ENCODE measurements around the gene HOOK1. TPM values are rescaled to one million over a fixed set of nuclear protein-coding genes. Genes with fewer than 3 reads are reported as not detected.

Gene HOOK1
- total and polyA plus RNA-seq, 2 of the 13 experiments (the other 11 are each of a cell fraction or from before 2014, with no cell fraction given), result 11.3 to 24.2 TPM

- TF ChIP-seq, protein P1, sequence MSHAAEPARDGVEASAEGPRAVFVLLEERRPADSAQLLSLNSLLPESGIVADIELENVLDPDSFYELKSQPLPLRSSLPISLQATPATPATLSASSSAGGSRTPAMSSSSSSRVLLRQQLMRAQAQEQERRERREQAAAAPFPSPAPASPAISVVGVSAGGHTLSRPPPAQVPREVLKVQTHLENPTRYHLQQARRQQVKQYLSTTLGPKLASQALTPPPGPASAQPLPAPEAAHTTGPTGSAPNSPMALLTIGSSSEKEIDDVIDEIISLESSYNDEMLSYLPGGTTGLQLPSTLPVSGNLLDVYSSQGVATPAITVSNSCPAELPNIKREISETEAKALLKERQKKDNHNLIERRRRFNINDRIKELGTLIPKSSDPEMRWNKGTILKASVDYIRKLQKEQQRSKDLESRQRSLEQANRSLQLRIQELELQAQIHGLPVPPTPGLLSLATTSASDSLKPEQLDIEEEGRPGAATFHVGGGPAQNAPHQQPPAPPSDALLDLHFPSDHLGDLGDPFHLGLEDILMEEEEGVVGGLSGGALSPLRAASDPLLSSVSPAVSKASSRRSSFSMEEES (CRISPR knock-in tag; IDR thresholded peaks at IDR 0.05), result no peak
- peak; percentile 74 for TF ChIP-seq ZNF280B (CRISPR knock-in tag; IDR thresholded peaks at IDR 0.05; ENCODE audit: borderline replicate concordance)
- no peak for TF ChIP-seq XRCC5 (optimal IDR thresholded peaks at IDR 0.05; ENCODE audit: low read length)
- no peak for TF ChIP-seq ZNF143 (CRISPR knock-in tag; IDR thresholded peaks at IDR 0.05)
- TF ChIP-seq, protein P2, sequence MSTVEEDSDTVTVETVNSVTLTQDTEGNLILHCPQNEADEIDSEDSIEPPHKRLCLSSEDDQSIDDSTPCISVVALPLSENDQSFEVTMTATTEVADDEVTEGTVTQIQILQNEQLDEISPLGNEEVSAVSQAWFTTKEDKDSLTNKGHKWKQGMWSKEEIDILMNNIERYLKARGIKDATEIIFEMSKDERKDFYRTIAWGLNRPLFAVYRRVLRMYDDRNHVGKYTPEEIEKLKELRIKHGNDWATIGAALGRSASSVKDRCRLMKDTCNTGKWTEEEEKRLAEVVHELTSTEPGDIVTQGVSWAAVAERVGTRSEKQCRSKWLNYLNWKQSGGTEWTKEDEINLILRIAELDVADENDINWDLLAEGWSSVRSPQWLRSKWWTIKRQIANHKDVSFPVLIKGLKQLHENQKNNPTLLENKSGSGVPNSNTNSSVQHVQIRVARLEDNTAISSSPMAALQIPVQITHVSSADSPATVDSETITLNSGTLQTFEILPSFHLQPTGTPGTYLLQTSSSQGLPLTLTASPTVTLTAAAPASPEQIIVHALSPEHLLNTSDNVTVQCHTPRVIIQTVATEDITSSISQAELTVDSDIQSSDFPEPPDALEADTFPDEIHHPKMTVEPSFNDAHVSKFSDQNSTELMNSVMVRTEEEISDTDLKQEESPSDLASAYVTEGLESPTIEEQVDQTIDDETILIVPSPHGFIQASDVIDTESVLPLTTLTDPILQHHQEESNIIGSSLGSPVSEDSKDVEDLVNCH (CRISPR knock-in tag; IDR thresholded peaks at IDR 0.05), result no peak
- no peak for TF ChIP-seq ZNF737 (CRISPR knock-in tag; IDR thresholded peaks at IDR 0.05; ENCODE audit: borderline replicate concordance)
- no peak; the same call in 1 of the 2 replicates for TF ChIP-seq YEATS2 (CRISPR knock-in tag; IDR thresholded peaks at IDR 0.05; ENCODE audit: borderline replicate concordance)
- TF ChIP-seq ZSCAN9 (CRISPR knock-in tag; IDR thresholded peaks at IDR 0.05; ENCODE audit: borderline replicate concordance), result peak; percentile 34; the same call in 1 of the 2 replicates
- TF ChIP-seq, protein P3, sequence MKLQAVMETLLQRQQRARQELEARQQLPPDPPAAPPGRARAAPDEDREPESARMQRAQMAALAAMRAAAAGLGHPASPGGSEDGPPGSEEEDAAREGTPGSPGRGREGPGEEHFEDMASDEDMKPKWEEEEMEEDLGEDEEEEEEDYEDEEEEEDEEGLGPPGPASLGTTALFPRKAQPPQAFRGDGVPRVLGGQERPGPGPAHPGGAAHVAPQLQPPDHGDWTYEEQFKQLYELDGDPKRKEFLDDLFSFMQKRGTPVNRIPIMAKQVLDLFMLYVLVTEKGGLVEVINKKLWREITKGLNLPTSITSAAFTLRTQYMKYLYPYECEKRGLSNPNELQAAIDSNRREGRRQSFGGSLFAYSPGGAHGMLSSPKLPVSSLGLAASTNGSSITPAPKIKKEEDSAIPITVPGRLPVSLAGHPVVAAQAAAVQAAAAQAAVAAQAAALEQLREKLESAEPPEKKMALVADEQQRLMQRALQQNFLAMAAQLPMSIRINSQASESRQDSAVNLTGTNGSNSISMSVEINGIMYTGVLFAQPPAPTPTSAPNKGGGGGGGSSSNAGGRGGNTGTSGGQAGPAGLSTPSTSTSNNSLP (IDR thresholded peaks at IDR 0.05; ENCODE audit: low read depth, low read length), result no peak
- no peak for TF ChIP-seq KLF6 (CRISPR knock-in tag; IDR thresholded peaks at IDR 0.05)
- TF ChIP-seq NCOA1 (CRISPR knock-in tag; IDR thresholded peaks at IDR 0.05), result no peak
- no peak for TF ChIP-seq ZNF720 (CRISPR knock-in tag; IDR thresholded peaks at IDR 0.05)
- TF ChIP-seq, protein P4, sequence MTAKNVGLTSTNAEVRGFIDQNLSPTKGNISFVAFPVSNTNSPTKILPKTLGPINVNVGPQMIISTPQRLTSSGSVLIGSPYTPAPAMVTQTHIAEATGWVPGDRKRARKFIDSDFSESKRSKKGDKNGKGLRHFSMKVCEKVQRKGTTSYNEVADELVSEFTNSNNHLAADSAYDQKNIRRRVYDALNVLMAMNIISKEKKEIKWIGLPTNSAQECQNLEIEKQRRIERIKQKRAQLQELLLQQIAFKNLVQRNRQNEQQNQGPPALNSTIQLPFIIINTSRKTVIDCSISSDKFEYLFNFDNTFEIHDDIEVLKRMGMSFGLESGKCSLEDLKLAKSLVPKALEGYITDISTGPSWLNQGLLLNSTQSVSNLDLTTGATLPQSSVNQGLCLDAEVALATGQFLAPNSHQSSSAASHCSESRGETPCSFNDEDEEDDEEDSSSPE (CRISPR knock-in tag; IDR thresholded peaks at IDR 0.05), result no peak
- TF ChIP-seq ZNF253 (CRISPR knock-in tag; IDR thresholded peaks at IDR 0.05; ENCODE audit: borderline replicate concordance), result no peak
- TF ChIP-seq KLF12 (CRISPR knock-in tag; IDR thresholded peaks at IDR 0.05; ENCODE audit: borderline replicate concordance), result 0 out of 2 replicates have a peak, but pooled peaks have one; percentile 24
- no peak for TF ChIP-seq ZNF263 (CRISPR knock-in tag; IDR thresholded peaks at IDR 0.05)
- no peak for TF ChIP-seq ADNP (CRISPR knock-in tag; IDR thresholded peaks at IDR 0.05)
- TF ChIP-seq ZNF766 (CRISPR knock-in tag; IDR thresholded peaks at IDR 0.05; ENCODE audit: borderline replicate concordance), result no peak
- no peak for TF ChIP-seq MLLT10 (CRISPR knock-in tag; IDR thresholded peaks at IDR 0.05)
- TF ChIP-seq RAD21 (CRISPR knock-in tag; IDR thresholded peaks at IDR 0.05), result no peak
- TF ChIP-seq NCOA2 (CRISPR knock-in tag; IDR thresholded peaks at IDR 0.05), result no peak
- no peak for TF ChIP-seq MTA3 (CRISPR knock-in tag; IDR thresholded peaks at IDR 0.05)
These were observed at the start of gene HOOK1 (continued) for GRCh38 chr1:59814901-59815825.

All from HepG2 (cell line).